AG04450 (cell line): ENCODE results near the gene ZNF146. TPM values are rescaled to one million over a fixed set of nuclear protein-coding genes. Genes with fewer than 3 reads are reported as not detected.

Experiments
- polyA plus RNA-seq: library from polyadenylated mRNA; depleted of rRNA; stranded (reverse); fragments of >200 nt; gene quantifications from 2 replicates; pipeline ENCODE4 v1.2.3, GENCODE V29; 2011; rRNA removed
- small RNA-seq: library from RNA; depleted of rRNA; stranded (forward); fragments of <200 nt; gene quantifications from one replicate; pipeline ENCODE3, GENCODE V24; 2012; ENCODE audit warnings: low read depth; ENCODE audit not compliant: insufficient read length

Gene ZNF146
- polyA plus RNA-seq, 1 experiment = 107 TPM

Small RNAs within 50 kb of the gene (small RNA-seq; reads per million reads assigned to genes)
- gene RF00019 = not detected

Other genes starting within 250 kb of the ZNF146 start
- 7.5 and 8.3 TPM in 2 replicates for gene SDHAF1, start 219.9 kb upstream of the ZNF146 start, polyA plus RNA-seq
- gene SYNE4, start 206.3 kb upstream of the ZNF146 start, polyA plus RNA-seq = 0.07 and 0.14 TPM in 2 replicates
- gene ALKBH6, start 200.9 kb upstream of the ZNF146 start, polyA plus RNA-seq = 20.7 and 21.2 TPM in 2 replicates
- 18.1 and 29.4 TPM in 2 replicates for gene CLIP3, start 182.2 kb upstream of the ZNF146 start, polyA plus RNA-seq
- 3.9 and 5.6 TPM in 2 replicates for gene THAP8, start 160.8 kb upstream of the ZNF146 start, polyA plus RNA-seq
- gene WDR62, start 160.2 kb upstream of the ZNF146 start, polyA plus RNA-seq = 1.1 and 1.2 TPM in 2 replicates
- gene OVOL3, start 104.0 kb upstream of the ZNF146 start, polyA plus RNA-seq = not detected in 2 replicates
- 37.7 and 62.9 TPM in 2 replicates for gene POLR2I, start 100.2 kb upstream of the ZNF146 start, polyA plus RNA-seq
- gene TBCB, start 99.6 kb upstream of the ZNF146 start, polyA plus RNA-seq = 186 and 204 TPM in 2 replicates
- gene CAPNS1, start 75.0 kb upstream of the ZNF146 start, polyA plus RNA-seq = 895 and 966 TPM in 2 replicates
- gene COX7A1, start 62.7 kb upstream of the ZNF146 start, polyA plus RNA-seq = 6.8 and 15.0 TPM in 2 replicates
- 3.3 and 3.4 TPM in 2 replicates for gene ZNF565, start 441 bp upstream of the ZNF146 start, polyA plus RNA-seq
- gene ZFP14, start 164.1 kb downstream of the ZNF146 start, polyA plus RNA-seq = 2.0 and 2.7 TPM in 2 replicates
- gene ZFP82, start 203.5 kb downstream of the ZNF146 start, polyA plus RNA-seq = 4.6 and 6.2 TPM in 2 replicates